ES-I3 (cell line): ENCODE data around the gene VSTM2B.

Experiments used
- H3K36me3 ChIP-seq: 2 replicates; pipeline ENCODE4 v1.6.1; 2013; ENCODE audit warnings: mild to moderate bottlenecking, low read length, control low read depth, moderate library complexity; ENCODE audit not compliant: insufficient read depth
- H3K4me1 ChIP-seq: 2 replicates; pipeline ENCODE4 v1.6.1; 2013; ENCODE audit warnings: mild to moderate bottlenecking, control low read depth, low read length; ENCODE audit not compliant: insufficient read depth
- H3K9ac ChIP-seq: 2 replicates; pipeline ENCODE4 v1.6.1; 2013; ENCODE audit warnings: low read depth, mild to moderate bottlenecking, low read length, moderate library complexity
- H3K9me3 ChIP-seq: 2 replicates; pipeline ENCODE4 v1.6.1; 2013; ENCODE audit warnings: mild to moderate bottlenecking, low read length, moderate library complexity; ENCODE audit not compliant: control insufficient read depth, insufficient read depth

VSTM2B gene

GRCh38 chr19:29503140-29503758 is 22.5 kb upstream of the VSTM2B start:
- Histone ChIP-seq H3K36me3 (no peaks in the 10 kb centered on the region), H3K4me1 (0 out of 2 replicates have a peak, but pooled peaks cover 5% of the 10 kb centered on the region), H3K9me3 (no peaks in the 10 kb centered on the region), H3K9ac (no peak overlapping the region)

DNA sequence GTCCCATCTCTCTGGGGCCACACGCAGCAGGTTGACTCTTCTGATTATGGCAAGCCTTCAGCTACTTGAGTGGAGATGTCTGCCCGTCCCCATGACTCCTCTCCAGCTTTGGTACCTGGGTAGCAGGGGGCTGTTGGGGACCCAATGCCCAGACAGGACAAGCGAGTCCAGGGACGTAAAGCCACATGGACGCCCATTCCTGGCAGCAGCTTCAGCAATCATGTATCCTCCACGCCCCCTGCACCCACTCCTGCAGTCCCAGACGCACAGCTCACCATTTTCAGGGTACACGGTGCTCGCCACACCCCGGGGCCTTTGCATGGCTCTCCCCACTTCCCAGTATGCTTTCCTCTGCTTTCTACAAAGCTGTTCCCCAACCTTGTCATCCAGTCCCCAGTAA is 22.0 kb upstream of the VSTM2B start:
- Histone ChIP-seq H3K4me1 (0 out of 2 replicates have a peak, but pooled peaks cover 5% of the 10 kb centered on the region), H3K9ac (no peak overlapping the region), H3K9me3 (no peaks in the 10 kb centered on the region), H3K36me3 (no peaks in the 10 kb centered on the region)

DNA sequence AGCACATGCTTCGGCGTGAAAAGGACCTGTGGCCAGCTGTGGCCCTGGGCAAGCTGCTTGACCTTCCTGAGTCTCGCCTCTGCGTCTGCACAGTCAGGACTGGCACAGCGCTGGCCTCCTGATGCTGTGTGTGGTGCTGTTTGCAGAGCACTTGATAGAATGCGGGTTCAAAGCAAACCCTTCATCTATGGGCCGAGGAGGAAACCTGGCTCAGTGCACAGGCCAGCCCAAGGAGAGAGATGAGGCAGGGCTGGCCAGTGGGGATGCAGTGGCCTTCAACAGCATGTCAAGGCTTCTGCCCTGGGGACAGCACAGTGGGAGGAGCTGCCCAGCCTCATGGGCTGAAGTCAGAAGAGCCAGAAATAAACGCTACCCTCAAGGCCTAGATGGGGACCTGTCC is 21.3 kb upstream of the VSTM2B start:
- no peaks in the 10 kb centered on the region for H3K9me3 ChIP-seq
- no peak overlapping the region for H3K9ac ChIP-seq

GRCh38 chr19:29505097-29505824 is 20.5 kb upstream of the VSTM2B start:
- no peaks in the 10 kb centered on the region for H3K9me3 ChIP-seq
- H3K36me3 ChIP-seq, result no peaks in the 10 kb centered on the region
- H3K4me1 ChIP-seq, result 0 out of 2 replicates have a peak, but pooled peaks cover 5% of the 10 kb centered on the region
- no peak overlapping the region for H3K9ac ChIP-seq

More for the DNA sequence above, 21.3 kb upstream of the VSTM2B start:
- H3K4me1 ChIP-seq, result 0 out of 2 replicates have a peak, but pooled peaks cover 5% of the 10 kb centered on the region
- no peaks in the 10 kb centered on the region for H3K36me3 ChIP-seq

DNA sequence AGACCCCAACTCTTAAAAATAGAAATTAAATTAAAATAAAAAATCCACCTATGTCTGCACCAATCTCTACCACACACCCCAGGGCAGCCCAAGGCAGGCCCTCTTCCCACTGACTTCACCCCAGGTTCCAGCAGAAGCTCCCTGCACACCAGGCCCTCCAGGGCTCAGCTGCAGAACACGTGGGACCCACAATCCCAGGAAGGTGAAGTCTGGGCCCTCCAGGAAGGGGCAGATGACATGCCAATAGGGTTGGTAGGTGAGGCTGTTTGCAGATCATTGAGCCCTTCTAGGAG is 19.2 kb upstream of the VSTM2B start:
- H3K9me3 ChIP-seq, result no peaks in the 10 kb centered on the region
- no peak overlapping the region for H3K9ac ChIP-seq
- no peaks in the 10 kb centered on the region for H3K36me3 ChIP-seq

GRCh38 chr19:29507081-29507860 is 18.5 kb upstream of the VSTM2B start:
- 0 out of 2 replicates have a peak, but pooled peaks cover 5% of the 10 kb centered on the region for H3K4me1 ChIP-seq
- no peak overlapping the region for H3K9ac ChIP-seq
- H3K9me3 ChIP-seq, result no peaks in the 10 kb centered on the region
- H3K36me3 ChIP-seq, result no peaks in the 10 kb centered on the region

More for the DNA sequence above, 19.2 kb upstream of the VSTM2B start:
- H3K4me1 ChIP-seq, result 0 out of 2 replicates have a peak, but pooled peaks cover 5% of the 10 kb centered on the region

DNA sequence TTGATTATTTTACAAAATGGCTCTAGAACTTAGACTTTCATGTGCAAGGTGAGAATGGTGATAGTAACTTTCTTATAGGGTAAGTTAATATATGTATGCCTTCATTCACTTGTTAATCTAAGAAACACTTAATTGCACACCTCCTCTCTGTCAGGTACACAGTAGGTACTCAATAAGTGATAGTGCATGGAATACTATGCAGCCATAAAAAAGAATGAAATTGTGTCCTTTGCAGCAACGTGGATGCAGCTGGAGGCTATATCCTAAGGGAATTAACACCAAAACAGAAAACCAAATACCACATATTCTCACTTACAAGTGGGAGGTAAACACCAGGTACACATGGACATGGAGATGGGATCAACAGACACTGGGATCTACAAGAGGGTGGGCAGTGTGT is 17.6 kb upstream of the VSTM2B start:
- Histone ChIP-seq H3K4me1 (0 out of 2 replicates have a peak, but pooled peaks cover 5% of the 10 kb centered on the region), H3K36me3 (no peaks in the 10 kb centered on the region), H3K9me3 (no peaks in the 10 kb centered on the region), H3K9ac (no peak overlapping the region)

DNA sequence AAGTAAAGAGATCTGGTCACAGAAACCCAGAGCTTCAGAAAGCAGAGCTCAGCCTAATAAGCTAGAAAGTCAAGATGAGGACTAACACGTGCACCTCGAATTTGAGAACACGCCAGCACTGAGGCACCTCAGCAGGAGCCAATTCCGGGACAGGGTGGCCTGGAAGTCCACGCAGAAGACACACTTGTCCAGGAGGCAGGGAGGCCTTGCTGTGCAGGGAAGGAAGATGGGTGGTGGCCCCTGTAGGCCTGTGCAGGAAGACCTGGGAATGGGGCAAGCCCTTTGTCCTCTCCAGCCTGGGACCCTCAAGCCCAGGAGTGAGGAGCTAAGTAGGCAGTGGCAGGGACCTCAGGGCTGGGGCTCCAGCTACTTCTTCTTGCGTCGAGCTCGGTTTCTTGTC is 16.3 kb upstream of the VSTM2B start:
- H3K36me3 ChIP-seq, result no peaks in the 10 kb centered on the region
- no peaks in the 10 kb centered on the region for H3K9me3 ChIP-seq
- no peak overlapping the region for H3K9ac ChIP-seq
- H3K4me1 ChIP-seq, result 0 out of 2 replicates have a peak, but pooled peaks cover 5% of the 10 kb centered on the region

GRCh38 chr19:29510701-29511265 is 15.0 kb upstream of the VSTM2B start:
- 0 out of 2 replicates have a peak, but pooled peaks cover 5% of the 10 kb centered on the region for H3K4me1 ChIP-seq
- H3K9ac ChIP-seq, result no peak overlapping the region
- H3K36me3 ChIP-seq, result no peaks in the 10 kb centered on the region
- no peaks in the 10 kb centered on the region for H3K9me3 ChIP-seq

DNA sequence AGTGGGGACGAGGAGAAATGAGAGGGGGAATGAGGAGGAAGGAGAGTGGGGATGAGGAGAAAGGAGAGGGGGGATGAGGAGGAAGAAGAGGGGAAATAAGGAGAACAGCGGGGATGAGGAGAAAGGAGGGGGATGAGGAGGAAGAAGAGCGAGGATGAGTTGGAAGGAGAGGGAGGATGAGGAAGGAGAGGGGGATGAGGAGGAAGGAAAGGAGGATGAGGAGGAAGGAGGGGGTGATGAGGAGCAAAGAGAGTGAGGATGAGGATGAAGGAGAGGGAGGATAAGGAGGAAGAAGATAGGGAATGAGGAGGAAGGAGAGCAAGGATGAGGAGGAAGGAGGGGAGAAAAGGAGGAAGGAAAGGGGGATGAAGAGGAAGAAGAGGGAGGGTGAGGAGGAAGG is 14.0 kb upstream of the VSTM2B start:
- no peaks in the 10 kb centered on the region for H3K36me3 ChIP-seq
- no peak overlapping the region for H3K9ac ChIP-seq
- H3K4me1 ChIP-seq, result 0 out of 2 replicates have a peak, but pooled peaks cover 5% of the 10 kb centered on the region
- no peaks in the 10 kb centered on the region for H3K9me3 ChIP-seq

DNA sequence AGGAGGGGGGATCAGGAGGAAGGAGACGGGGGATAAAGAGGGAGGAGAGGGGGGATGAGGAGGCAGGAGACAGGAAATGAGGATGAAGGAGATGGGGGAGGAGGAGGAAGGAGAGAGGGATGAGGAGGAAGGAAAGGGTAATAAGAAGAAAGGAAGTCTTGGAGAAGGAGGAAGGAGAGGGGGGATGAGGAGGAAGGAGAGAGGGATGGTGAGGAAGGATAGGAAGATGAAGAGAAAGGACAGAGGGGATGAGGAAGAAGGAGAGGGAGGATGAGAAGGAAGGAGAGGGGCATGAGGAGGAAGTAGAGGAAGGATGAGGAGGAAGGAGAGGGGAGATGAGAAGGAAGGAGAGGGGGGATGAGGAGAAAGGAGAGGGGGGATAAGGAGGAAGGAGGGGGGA is 13.0 kb upstream of the VSTM2B start:
- no peak overlapping the region for H3K9ac ChIP-seq
- H3K9me3 ChIP-seq, result no peaks in the 10 kb centered on the region
- no peaks in the 10 kb centered on the region for H3K4me1 ChIP-seq
- H3K36me3 ChIP-seq, result no peaks in the 10 kb centered on the region

- Histone ChIP-seq H3K36me3 (no peaks in the 10 kb centered on the region), H3K9ac (no peak overlapping the region), H3K9me3 (no peaks in the 10 kb centered on the region), H3K4me1 (no peaks in the 10 kb centered on the region)
Measured at GRCh38 chr19:29514525-29515232, 11.1 kb upstream of the VSTM2B start.

DNA sequence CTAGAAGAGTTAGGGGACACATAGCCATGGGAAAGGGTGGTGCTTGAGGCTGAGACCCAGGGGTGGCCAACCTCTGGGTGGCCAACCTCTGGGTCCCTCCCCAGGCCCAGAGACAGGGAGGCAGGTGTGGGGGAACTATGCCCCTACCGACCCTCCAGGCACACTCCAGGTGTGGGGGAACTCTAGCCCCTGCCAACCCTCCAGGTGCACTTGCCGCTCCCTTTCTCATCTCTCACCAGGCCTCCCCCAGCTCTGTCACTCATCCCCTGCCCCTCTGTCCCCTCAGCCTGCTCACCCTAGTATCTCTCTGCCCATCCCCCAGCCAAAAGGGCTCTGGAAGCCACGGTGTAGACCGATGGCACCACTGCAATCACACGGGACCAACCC is 10.6 kb upstream of the VSTM2B start:
- Histone ChIP-seq H3K4me1 (no peaks in the 10 kb centered on the region), H3K36me3 (no peaks in the 10 kb centered on the region), H3K9me3 (no peaks in the 10 kb centered on the region), H3K9ac (no peak overlapping the region)
